HFFc6 (cell line): ENCODE data around the gene DNMBP. TPM values are rescaled to one million over a fixed set of nuclear protein-coding genes. Genes with fewer than 3 reads are reported as not detected.
A peak's percentile ranks its signal among the peaks of the same experiment; 100 is the strongest.

Source experiments
- DNase-seq: peaks from one replicate; pipeline ENCODE4 v3.0.0-alpha.2; 2018
- H3K27ac Mint-ChIP-seq: 2 replicates; pipeline ENCODE4 v1.8.0; 2020; ENCODE audit warnings: mild to moderate bottlenecking, mixed read lengths
- H3K27me3 Mint-ChIP-seq: 2 replicates; pipeline ENCODE4 v1.8.0; 2021; ENCODE audit warnings: mild to moderate bottlenecking, moderate library complexity, mixed read lengths; ENCODE audit not compliant: insufficient read depth
- H3K36me3 Mint-ChIP-seq: 2 replicates; pipeline ENCODE4 v1.8.0; 2021; ENCODE audit warnings: low read depth, mixed read lengths
- H3K4me1 Mint-ChIP-seq: 2 replicates; pipeline ENCODE4 v1.8.0; 2020; ENCODE audit warnings: low read depth, mixed read lengths
- H3K4me3 Mint-ChIP-seq: 2 replicates; pipeline ENCODE4 v1.8.0; 2020; ENCODE audit warnings: mild to moderate bottlenecking, moderate library complexity, mixed read lengths
- H3K9me3 Mint-ChIP-seq: 2 replicates; pipeline ENCODE4 v1.8.0; 2020; ENCODE audit warnings: mild to moderate bottlenecking, mixed read lengths
- CTCF ChIP-seq: fragments of 200-600 bp; sonication (generic); IDR thresholded peaks from 2 replicates; pipeline ENCODE4 v1.5.0; 2021; ENCODE audit warnings: antibody characterized with exemption, mild to moderate bottlenecking
- total RNA-seq, 6 experiments: library from RNA; stranded (reverse); fragmentation: NEBNext Ultra II Directional; extraction: Animal tissue kit (Norgen Biotek cat#: 25700); gene quantifications; 2 replicates in 1 of 6; 3 replicates in 5 of 6; pipeline ENCODE4 v1.2.3, GENCODE V29; 2021

Gene DNMBP
- total RNA-seq, 6 experiments from 2014 or later, result 24.9 to 44.7 (median 28.6) TPM

GRCh38 chr10:99855479-99856071 lies 154.2 kb downstream of the DNMBP start:
- H3K36me3 Mint-ChIP-seq, result no peaks in the 10 kb centered on the region
- peaks cover 9% of the 10 kb centered on the region for H3K4me1 Mint-ChIP-seq
- no peak for TF ChIP-seq CTCF
- no peaks in the 10 kb centered on the region for H3K9me3 Mint-ChIP-seq
- H3K4me3 Mint-ChIP-seq, result no peak overlapping the region
- DNase-seq, result no peak
- no peaks in the 10 kb centered on the region for H3K27me3 Mint-ChIP-seq
- H3K27ac Mint-ChIP-seq, result no peak overlapping the region

- no peaks in the 10 kb centered on the region for H3K27me3 Mint-ChIP-seq
- TF ChIP-seq CTCF, result peak; percentile 68
- H3K27ac Mint-ChIP-seq, result peak overlapping the region; percentile 64; the same call in 1 of the 2 replicates
- no peaks in the 10 kb centered on the region for H3K36me3 Mint-ChIP-seq
- H3K4me1 Mint-ChIP-seq, result peaks cover 9% of the 10 kb centered on the region
- no peak overlapping the region for H3K4me3 Mint-ChIP-seq
- peak; percentile 65 for DNase-seq
- no peaks in the 10 kb centered on the region for H3K9me3 Mint-ChIP-seq
Observed at GRCh38 chr10:99854860-99855259, 154.9 kb downstream of the DNMBP start.

- no peak for DNase-seq
- Mint-ChIP-seq H3K36me3 (no peaks in the 10 kb centered on the region), H3K27ac (no peak overlapping the region), H3K4me1 (peaks cover 9% of the 10 kb centered on the region), H3K27me3 (no peaks in the 10 kb centered on the region), H3K9me3 (no peaks in the 10 kb centered on the region), H3K4me3 (no peak overlapping the region)
- no peak for TF ChIP-seq CTCF
Observed at GRCh38 chr10:99853655-99854054, 156.1 kb downstream of the DNMBP start.

- Mint-ChIP-seq H3K4me3 (no peak overlapping the region), H3K36me3 (no peaks in the 10 kb centered on the region), H3K4me1 (peaks cover 9% of the 10 kb centered on the region), H3K27me3 (no peaks in the 10 kb centered on the region), H3K27ac (no peak overlapping the region), H3K9me3 (no peaks in the 10 kb centered on the region)
- no peak for DNase-seq
- TF ChIP-seq CTCF, result no peak
Observed at GRCh38 chr10:99852481-99853213, 157.1 kb downstream of the DNMBP start.

GRCh38 chr10:99851825-99852224 lies 157.9 kb downstream of the DNMBP start:
- H3K27me3 Mint-ChIP-seq, result no peaks in the 10 kb centered on the region
- H3K27ac Mint-ChIP-seq, result no peak overlapping the region
- no peaks in the 10 kb centered on the region for H3K36me3 Mint-ChIP-seq
- no peak for TF ChIP-seq CTCF
- peaks cover 9% of the 10 kb centered on the region for H3K4me1 Mint-ChIP-seq
- no peaks in the 10 kb centered on the region for H3K9me3 Mint-ChIP-seq
- DNase-seq, result no peak
- H3K4me3 Mint-ChIP-seq, result no peak overlapping the region
